COLO829 (cell line): Measurements from ENCODE around the gene LIPC.

Experiments used
- DNase-seq: peaks from one replicate; pipeline ENCODE4 v3.0.0; 2012; ENCODE audit warnings: low spot score

The LIPC gene

DNA sequence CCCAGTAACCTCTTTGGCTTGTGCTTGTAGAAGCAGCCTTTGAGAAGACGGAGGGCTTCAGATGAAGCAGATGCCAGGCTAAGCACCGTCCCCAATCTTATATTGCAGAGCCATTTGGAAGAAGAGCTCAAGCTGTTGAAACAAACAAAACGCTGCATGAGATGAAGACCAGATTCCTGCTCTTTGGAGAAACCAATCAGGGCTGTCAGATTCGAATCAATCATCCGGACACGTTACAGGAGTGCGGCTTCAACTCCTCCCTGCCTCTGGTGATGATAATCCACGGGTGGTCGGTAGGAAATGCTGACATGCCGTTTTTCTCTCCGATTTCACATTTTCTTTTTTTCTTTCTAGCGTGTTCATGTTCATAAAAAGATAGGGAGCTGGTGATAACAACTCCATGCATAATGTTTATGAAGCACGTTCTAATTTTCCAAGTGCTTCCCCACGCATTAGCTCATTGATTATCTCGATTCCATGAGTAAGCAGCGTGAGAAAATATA is 106.5 kb downstream of the LIPC start:
- no peak for DNase-seq

- no peak for DNase-seq
Measured at GRCh38 chr15:58538901-58539300, 107.1 kb downstream of the LIPC start.

GRCh38 chr15:58539548-58539947 is 107.8 kb downstream of the LIPC start:
- no peak for DNase-seq

- no peak for DNase-seq
Measured at GRCh38 chr15:58541410-58542087, 109.8 kb downstream of the LIPC start.

GRCh38 chr15:58543664-58544335 is 112.0 kb downstream of the LIPC start:
- DNase-seq, result no peak

GRCh38 chr15:58544756-58545155 is 113.0 kb downstream of the LIPC start:
- DNase-seq, result no peak

GRCh38 chr15:58545307-58546065 is 113.7 kb downstream of the LIPC start:
- DNase-seq, result no peak

DNA sequence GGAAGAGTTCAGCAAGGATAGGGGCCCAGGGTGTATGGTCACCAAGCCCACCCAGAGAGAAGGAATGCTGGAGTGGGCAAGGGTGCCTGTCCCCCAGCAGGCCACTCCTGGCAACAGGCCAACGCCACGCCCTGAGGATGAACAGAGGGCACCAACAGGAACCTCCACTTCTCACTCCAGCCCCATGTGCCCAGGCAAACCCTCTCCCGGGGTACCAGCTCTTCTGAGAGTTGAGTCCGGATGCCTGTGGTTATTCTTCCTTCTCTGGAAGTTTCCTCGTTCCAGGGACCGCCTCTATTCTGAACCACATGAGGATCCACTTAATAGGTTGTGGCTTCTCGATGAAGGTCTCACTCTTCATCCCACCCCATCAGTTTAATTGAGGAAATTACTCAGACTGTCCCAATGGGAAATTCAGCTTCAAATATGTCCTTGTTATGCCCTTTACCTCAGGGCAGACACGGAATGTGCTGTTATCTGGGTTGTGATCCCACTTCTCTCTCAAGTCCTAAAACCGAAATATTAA is 114.3 kb downstream of the LIPC start:
- DNase-seq, result no peak

GRCh38 chr15:58546635-58547627 is 115.1 kb downstream of the LIPC start:
- no peak for DNase-seq

GRCh38 chr15:58547628-58548307 is 116.0 kb downstream of the LIPC start:
- no peak for DNase-seq

GRCh38 chr15:58548308-58549012 is 116.7 kb downstream of the LIPC start:
- no peak for DNase-seq

DNA sequence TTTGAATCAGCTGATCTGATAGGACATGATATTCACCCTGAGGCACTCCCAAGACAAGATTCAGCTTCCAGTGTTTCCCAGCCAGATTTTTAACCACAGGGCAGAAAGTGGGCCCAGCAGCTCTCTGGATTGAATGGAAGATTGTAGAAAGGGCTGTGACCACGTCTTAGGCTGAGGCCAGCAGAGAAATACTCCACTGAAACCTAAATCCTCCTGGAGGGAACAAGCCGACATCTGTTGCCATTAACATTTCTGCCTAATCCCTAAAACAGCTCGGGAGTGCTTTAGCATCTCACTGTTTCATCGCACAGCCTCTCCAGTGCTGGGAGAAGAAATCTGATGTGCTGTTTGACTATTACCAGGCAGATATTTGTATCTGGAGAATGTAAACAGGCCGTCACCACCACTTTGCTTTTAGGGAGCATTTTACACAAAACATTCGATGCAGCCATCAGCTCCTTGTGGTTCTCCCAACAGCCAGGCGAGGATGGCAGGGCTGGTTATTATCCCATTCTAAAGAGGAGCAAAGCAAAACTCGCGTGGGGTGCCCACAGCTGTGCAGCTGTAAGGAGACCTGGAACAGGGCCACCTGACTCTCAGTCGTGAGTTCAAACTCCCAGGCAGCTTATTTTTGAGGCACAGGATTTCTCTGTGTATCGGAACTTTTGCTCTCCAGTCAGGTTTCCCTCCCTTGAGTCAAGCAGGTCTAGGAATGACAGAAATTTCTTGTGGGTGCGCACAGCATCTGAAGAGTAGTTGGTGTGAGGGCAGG is 117.4 kb downstream of the LIPC start:
- DNase-seq, result no peak

GRCh38 chr15:58549785-58550074 is 117.9 kb downstream of the LIPC start:
- no peak for DNase-seq

GRCh38 chr15:58551084-58551763 is 119.4 kb downstream of the LIPC start:
- no peak for DNase-seq

DNA sequence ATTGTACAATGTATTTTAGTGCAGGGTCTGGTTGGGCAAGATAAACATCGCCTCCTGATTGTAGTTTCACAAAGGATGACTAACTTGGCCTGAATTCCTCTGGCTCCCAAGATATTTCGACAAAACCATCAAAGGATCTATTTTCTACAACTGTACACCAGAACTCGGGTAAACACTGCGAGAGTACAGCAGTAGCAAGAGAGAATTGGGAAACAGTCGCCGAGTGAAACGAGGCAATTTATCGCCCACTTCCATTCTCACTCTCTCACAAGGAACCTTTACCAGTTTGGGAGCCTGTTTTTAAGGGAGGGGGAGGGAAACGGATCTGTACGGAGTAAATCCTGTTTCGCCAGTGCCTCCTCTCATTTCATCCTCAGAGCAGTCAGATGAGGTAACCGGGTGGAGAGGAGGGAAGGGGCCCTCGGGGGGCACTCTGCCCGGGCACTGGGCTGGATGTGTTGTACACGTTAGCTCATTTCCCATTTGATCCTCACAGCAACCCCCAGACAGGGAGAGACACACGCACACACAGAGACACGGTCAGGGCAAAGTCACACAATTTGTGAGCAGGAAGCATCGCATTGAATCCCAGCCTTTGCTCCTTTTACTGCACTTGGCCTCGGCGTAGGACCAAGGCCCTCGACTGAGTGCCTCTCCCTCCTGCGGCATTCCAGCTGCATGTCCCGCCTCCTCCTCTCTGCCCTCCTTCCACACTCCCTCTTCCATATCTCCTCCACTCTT is 120.1 kb downstream of the LIPC start:
- peak; percentile 24 for DNase-seq

- no peak for DNase-seq
Measured at GRCh38 chr15:58552505-58553364, 120.9 kb downstream of the LIPC start.

GRCh38 chr15:58553365-58553918 is 121.7 kb downstream of the LIPC start:
- no peak for DNase-seq
